DLD1 (cell line): ENCODE results near the gene COG5.
"Not testable (repeated sequence)": the region's sequence is repeated elsewhere in the genome, so short reads cannot be mapped to it uniquely, and the experiment has no call there.

Experiments used
- in situ Hi-C: cut with HindIII; loops from 2 replicates; pipeline ENCODE4 v1.10.0; 2017; ENCODE audit warnings: low sequenced_read_pairs

Gene COG5

GRCh38 chr7:107167483-107168232, 396.1 kb downstream of the COG5 start:
- in situ Hi-C loops: no loop called here

DNA sequence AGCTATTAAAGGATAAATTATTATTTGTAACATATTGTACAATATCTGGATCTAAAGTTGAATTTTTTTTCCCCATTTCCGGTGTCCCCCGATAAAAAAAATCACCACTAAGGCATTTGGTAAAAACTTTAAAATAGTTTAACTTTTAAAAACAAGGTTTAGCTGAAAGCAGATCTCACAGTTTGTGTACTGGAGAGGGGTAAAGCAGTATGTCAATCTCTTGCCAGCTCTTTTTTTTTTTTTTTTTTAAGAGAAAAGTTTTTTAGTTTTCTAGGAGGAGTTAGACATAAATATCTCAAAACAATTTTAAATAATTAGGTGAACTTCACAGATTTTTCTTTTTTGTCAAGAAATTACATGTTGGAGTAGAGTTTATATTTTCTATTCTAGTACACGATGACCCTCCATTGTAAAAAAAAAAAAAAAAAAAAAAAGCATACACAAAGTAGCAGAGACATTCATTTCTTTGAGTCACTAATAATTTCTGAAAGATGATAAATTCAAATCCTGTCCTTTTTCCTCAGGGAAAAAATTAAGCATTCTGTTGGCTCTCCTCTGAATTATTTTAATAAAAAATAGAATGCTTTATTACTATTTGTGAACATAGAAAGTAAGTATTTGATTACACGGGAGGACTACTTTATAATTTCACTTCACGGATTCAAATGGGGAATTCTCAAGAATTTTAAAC, 396.8 kb downstream of the COG5 start:
- in situ Hi-C loops: no loop called here

GRCh38 chr7:107165341-107165740, 398.4 kb downstream of the COG5 start:
- in situ Hi-C loops: no loop called here

DNA sequence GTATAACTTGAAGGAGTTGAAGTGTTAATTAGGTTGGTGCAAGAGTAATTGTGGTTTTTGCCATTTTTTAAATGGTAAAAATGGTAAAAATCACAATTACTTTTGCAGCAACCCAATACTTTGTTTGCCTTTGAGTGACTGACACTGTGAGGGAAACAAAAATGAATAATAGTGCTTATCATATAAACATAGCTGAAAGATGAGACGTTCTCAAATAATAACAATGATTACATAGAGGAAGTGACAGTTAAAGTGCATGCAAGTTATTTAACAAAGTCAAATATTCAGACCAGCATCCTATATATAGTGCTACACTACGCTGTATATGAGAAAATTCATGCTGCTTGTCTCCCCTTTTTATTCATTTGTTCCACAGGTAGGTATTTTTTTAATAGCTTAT, 399.6 kb downstream of the COG5 start:
- in situ Hi-C loops: no loop called here

- in situ Hi-C loops: no loop called here
Measured at GRCh38 chr7:107162475-107162874, 401.2 kb downstream of the COG5 start.

GRCh38 chr7:107161415-107161814, 402.3 kb downstream of the COG5 start:
- in situ Hi-C loops: no loop called here

DNA sequence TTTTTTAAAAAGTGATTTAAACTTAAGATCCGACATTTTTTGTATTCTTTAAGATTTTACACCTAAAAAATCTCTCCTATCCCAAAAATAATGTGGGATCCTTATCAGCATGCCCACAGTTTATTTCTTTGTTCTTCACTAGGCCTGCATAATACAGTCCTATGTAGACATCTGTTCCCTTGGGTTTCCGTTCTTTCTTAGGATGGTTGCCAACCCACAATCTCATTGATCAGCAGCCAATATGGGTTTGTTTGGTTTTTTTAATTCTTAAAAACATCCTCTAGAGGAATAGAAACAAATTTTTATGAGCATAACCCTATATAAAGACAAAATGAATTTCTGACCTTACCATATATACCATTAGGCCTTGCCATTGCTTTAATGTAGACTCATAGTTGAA, 403.3 kb downstream of the COG5 start:
- in situ Hi-C loops: no loop called here

- in situ Hi-C loops: no loop called here
Measured at GRCh38 chr7:107158028-107158427, 405.7 kb downstream of the COG5 start.

GRCh38 chr7:107157091-107157490, 406.6 kb downstream of the COG5 start:
- in situ Hi-C loops: no loop called here

GRCh38 chr7:107155726-107156125, 408.0 kb downstream of the COG5 start:
- in situ Hi-C loops: not testable (repeated sequence)

DNA sequence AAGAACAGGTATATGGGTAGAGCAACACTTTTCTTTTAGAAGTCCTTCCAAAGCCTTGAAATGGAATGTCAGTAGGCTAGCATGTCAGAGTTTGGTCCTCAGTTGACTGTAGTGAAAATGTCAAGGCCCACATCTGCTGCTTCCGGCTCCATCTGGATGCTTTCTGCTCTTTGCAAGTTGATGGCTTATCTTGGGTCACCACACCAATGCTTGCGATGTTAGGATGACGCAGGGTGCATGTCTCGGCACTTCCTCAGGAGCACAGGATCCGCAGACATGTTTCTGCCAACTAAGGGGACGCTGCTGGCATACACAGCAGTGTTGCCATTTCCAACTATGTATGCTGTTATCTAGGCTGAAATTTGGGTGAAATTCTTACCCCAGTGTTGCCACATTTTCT, 408.9 kb downstream of the COG5 start:
- in situ Hi-C loops: no loop called here

DNA sequence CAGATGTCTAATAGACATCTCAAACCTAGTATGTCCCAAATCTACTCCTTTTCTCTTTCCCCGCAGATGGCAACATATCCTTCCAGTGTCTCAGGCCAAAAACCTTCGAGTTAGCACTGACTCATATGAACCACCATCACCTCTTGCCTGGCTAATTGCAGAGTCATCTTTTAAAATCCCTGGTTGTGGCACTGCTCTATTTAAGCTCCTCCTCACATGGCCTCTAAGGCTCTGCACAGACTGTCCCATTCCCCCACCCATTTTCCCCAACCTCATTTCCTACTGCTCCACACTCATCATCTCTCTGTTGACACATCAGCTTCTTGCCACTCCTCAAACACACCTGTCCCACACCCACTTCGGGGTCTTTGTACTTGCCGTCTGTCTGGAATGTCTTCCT, 411.7 kb downstream of the COG5 start:
- in situ Hi-C loops: no loop called here
